ENCODE data around the gene PDE5A.

DNA sequence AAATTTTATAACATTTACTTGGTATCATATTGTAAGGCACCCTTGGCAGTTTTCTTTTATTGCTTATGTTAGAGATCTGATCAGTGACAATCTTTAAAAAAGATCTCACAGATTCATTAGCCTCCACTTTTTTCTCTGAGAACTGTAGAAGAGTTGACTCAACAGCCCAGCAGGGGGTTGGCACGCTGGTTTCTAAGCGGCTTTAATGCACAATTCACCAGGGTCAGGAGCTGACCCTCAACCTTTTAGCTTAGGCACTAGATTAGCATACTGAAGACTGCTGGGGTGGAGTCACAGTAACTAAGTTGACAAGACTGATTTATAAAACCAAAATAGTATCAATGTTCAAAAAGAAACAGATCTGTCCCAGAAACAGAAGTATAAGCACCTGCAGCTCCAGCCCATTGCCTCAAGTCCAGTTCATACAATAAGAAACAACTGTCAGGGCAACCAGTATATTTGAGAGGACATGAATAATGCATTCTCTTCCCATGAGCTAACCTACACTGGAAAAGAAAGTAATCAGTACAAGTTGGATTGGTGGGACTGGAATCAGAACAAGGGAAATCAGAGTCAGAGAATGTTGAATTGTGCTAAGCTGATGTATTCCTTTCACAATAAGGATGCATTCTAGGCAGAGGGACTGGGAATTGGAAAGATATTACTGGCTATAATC is 77.6 kb downstream of the PDE5A start:
- TF ChIP-seq POLR2AphosphoS5 (IDR thresholded peaks at IDR 0.05; ENCODE audit: low read depth, low read length) (no peak), TAF1 (IDR thresholded peaks at IDR 0.05; ENCODE audit: borderline replicate concordance, low read depth, low read length) (no peak)
